SK-N-MC (cell line): ENCODE results near the gene RAD51D.

Source experiments
- EZH2 ChIP-seq: fragments of 200-600 bp; sonication (generic); IDR thresholded peaks from one replicate; pipeline ENCODE4 v1.6.1; 2017; ENCODE audit warnings: antibody characterized with exemption
- POLR2AphosphoS5 ChIP-seq: IDR thresholded peaks from 2 replicates; pipeline ENCODE4 v1.6.1; 2012; ENCODE audit warnings: mild to moderate bottlenecking, low read depth, low read length, borderline replicate concordance

DNA sequence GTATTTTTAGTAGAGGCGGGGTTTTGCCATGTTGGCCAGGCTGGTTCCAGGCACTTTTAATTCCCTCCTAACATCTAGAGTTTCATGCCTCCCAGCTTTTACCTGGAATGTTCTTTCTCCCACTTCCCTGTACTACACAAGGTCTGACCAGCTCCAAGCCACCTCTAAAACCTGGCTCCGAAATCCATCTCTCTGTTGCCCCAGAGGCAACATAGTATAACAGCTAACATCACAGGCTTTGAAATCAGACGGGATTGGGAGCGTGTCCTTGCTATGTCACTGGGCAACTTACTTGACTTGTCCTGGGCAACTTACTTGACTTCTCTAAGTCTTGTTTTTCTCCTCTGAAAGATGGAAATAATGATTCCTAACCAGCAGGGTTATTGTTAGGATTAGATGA is 43.1 kb upstream of the RAD51D start:
- TF ChIP-seq EZH2, result no peak
- TF ChIP-seq POLR2AphosphoS5, result no peak
